ENCODE measurements around the gene SLC9B2. TPM values are rescaled to one million over a fixed set of nuclear protein-coding genes. Genes with fewer than 3 reads are reported as not detected.

SLC9B2 gene
- total RNA-seq: 19.9 and 21.6 TPM in 2 replicates
- long read RNA-seq, transcript SLC9B2-201 (13 exons, 2,300 nt): minor isoform, 6 of 38 reads
- long read RNA-seq, transcript SLC9B2-202 (12 exons, 3,126 nt): major isoform, 8 of 38 reads
- long read RNA-seq, partial matches to known transcripts: 12 of 38 reads
- long read RNA-seq, other reads (novel, unspliced or antisense): 11 of 38 reads

- Mint-ChIP-seq H3K9me3 (ENCODE audit: unreplicated experiment) (no peaks in the 10 kb centered on the region), H3K27me3 (ENCODE audit: unreplicated experiment) (no peaks in the 10 kb centered on the region), H3K36me3 (ENCODE audit: unreplicated experiment) (peaks cover 17% of the 10 kb centered on the region), H3K4me1 (ENCODE audit: unreplicated experiment) (peaks cover 35% of the 10 kb centered on the region), H3K4me3 (ENCODE audit: unreplicated experiment) (peak within 1 kb of the TSS; percentile 95), H3K27ac (ENCODE audit: unreplicated experiment) (peak within 1 kb of the TSS; percentile 96)
- DNase-seq (ENCODE audit: extremely low spot score, unreplicated experiment): no peak
- TF ChIP-seq, protein P1, sequence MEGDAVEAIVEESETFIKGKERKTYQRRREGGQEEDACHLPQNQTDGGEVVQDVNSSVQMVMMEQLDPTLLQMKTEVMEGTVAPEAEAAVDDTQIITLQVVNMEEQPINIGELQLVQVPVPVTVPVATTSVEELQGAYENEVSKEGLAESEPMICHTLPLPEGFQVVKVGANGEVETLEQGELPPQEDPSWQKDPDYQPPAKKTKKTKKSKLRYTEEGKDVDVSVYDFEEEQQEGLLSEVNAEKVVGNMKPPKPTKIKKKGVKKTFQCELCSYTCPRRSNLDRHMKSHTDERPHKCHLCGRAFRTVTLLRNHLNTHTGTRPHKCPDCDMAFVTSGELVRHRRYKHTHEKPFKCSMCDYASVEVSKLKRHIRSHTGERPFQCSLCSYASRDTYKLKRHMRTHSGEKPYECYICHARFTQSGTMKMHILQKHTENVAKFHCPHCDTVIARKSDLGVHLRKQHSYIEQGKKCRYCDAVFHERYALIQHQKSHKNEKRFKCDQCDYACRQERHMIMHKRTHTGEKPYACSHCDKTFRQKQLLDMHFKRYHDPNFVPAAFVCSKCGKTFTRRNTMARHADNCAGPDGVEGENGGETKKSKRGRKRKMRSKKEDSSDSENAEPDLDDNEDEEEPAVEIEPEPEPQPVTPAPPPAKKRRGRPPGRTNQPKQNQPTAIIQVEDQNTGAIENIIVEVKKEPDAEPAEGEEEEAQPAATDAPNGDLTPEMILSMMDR (IDR thresholded peaks at IDR 0.05): no peak
These were observed at the start of gene SLC9B2 for GRCh38 chr4:103076747-103077347. TSS of gene SLC9B2 (minus strand) at chr4:103076761. CDS start at chr4:103067550, 9,211 bp downstream.

DNA sequence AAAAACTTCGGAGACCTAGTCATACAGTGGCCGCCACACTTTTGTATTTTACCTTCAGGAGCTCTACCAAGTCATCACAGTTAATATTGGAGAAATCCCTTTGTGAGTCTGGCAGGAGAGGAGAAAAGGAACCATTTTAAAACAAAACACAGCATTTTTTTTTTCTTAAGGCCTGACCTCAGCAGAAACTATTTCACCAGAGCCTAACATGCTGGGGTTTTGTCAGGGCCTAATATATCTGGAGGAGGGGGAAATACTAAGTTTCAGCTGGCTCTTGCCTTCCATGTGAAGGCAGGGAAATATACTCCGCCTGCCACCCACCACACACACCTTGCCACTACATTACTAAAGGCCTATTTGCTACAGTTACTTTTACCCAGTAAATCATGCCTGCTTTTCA is 49.6 kb upstream of the SLC9B2 start:
- Mint-ChIP-seq H3K27me3 (ENCODE audit: unreplicated experiment) (no peaks in the 10 kb centered on the region), H3K27ac (ENCODE audit: unreplicated experiment) (no peak overlapping the region), H3K4me1 (ENCODE audit: unreplicated experiment) (peaks cover 3% of the 10 kb centered on the region), H3K36me3 (ENCODE audit: unreplicated experiment) (peaks cover 32% of the 10 kb centered on the region), H3K9me3 (ENCODE audit: unreplicated experiment) (peaks cover 33% of the 10 kb centered on the region), H3K4me3 (ENCODE audit: unreplicated experiment) (no peak overlapping the region)
- TF ChIP-seq, protein P1 (IDR thresholded peaks at IDR 0.05): no peak
- DNase-seq (ENCODE audit: extremely low spot score, unreplicated experiment): no peak

- peaks cover 10% of the 10 kb centered on the region for H3K9me3 Mint-ChIP-seq (ENCODE audit: unreplicated experiment)
- no peak overlapping the region for H3K27ac Mint-ChIP-seq (ENCODE audit: unreplicated experiment)
- H3K27me3 Mint-ChIP-seq (ENCODE audit: unreplicated experiment): no peaks in the 10 kb centered on the region
- H3K4me1 Mint-ChIP-seq (ENCODE audit: unreplicated experiment): peaks cover 3% of the 10 kb centered on the region
- peaks cover 6% of the 10 kb centered on the region for H3K36me3 Mint-ChIP-seq (ENCODE audit: unreplicated experiment)
- no peak for DNase-seq (ENCODE audit: extremely low spot score, unreplicated experiment)
- TF ChIP-seq, protein P1 (IDR thresholded peaks at IDR 0.05): no peak
- H3K4me3 Mint-ChIP-seq (ENCODE audit: unreplicated experiment): no peak overlapping the region
These were observed 46.6 kb upstream of the SLC9B2 start for GRCh38 chr4:103123114-103123513.

DNA sequence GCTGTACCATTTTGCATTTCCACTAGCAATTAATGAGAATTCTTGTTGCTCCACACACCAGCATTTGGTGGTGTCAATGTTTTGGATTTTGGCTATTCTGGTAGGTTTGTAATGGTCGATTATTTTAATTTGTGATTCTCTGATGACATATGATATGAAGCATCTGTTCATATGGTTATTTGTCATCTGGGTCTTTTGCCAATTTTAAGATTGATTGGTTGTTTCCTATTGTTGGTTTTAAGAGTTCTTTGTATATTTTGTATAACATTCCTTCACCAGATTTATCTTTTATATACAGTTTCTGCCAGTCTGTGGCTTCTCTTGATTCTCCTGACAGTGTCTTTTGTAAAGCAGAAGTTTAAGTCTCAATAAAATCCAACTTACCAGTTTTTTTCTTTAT is 41.6 kb upstream of the SLC9B2 start:
- H3K4me1 Mint-ChIP-seq (ENCODE audit: unreplicated experiment): no peaks in the 10 kb centered on the region
- no peak overlapping the region for H3K4me3 Mint-ChIP-seq (ENCODE audit: unreplicated experiment)
- no peaks in the 10 kb centered on the region for H3K9me3 Mint-ChIP-seq (ENCODE audit: unreplicated experiment)
- no peak for DNase-seq (ENCODE audit: extremely low spot score, unreplicated experiment)
- H3K36me3 Mint-ChIP-seq (ENCODE audit: unreplicated experiment): no peaks in the 10 kb centered on the region
- no peak overlapping the region for H3K27ac Mint-ChIP-seq (ENCODE audit: unreplicated experiment)
- H3K27me3 Mint-ChIP-seq (ENCODE audit: unreplicated experiment): no peaks in the 10 kb centered on the region
- TF ChIP-seq, protein P1 (IDR thresholded peaks at IDR 0.05): no peak

DNA sequence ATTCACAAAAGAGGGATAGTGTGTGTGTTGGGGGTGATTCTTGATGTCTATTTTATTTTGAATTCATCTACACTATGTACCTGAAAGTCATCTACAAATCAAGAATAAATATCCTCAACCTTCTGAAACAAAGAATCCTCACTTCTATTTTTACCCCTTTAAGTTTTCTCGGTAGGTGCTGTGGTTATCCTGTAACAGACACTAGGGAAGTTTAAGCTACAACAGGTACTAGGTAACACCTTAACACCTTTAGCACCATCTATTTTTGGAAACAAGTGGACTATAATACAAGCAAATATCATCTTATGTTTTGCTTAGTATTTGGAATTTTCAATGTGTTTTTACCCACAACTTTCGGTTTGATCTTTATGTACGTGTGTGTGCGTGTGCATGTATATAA is 35.0 kb upstream of the SLC9B2 start:
- TF ChIP-seq, protein P1 (IDR thresholded peaks at IDR 0.05): no peak
- Mint-ChIP-seq H3K27ac (ENCODE audit: unreplicated experiment) (no peak overlapping the region), H3K4me3 (ENCODE audit: unreplicated experiment) (no peak overlapping the region)

More for the DNA sequence above, 35.0 kb upstream of the SLC9B2 start:
- H3K4me1 Mint-ChIP-seq (ENCODE audit: unreplicated experiment): no peaks in the 10 kb centered on the region
- H3K36me3 Mint-ChIP-seq (ENCODE audit: unreplicated experiment): peaks cover 3% of the 10 kb centered on the region
- no peaks in the 10 kb centered on the region for H3K27me3 Mint-ChIP-seq (ENCODE audit: unreplicated experiment)
- DNase-seq (ENCODE audit: extremely low spot score, unreplicated experiment): no peak
- H3K9me3 Mint-ChIP-seq (ENCODE audit: unreplicated experiment): no peaks in the 10 kb centered on the region

Measured in osteocyte (in vitro differentiated cells).